ENCODE measurements around the gene NDC1. TPM values are rescaled to one million over a fixed set of nuclear protein-coding genes. Genes with fewer than 3 reads are reported as not detected.
"Not testable (repeated sequence)": the region's sequence is repeated elsewhere in the genome, so short reads cannot be mapped to it uniquely, and the experiment has no call there.

Gene NDC1
- polyA plus RNA-seq, 1 experiment, result 19.0 TPM

DNA sequence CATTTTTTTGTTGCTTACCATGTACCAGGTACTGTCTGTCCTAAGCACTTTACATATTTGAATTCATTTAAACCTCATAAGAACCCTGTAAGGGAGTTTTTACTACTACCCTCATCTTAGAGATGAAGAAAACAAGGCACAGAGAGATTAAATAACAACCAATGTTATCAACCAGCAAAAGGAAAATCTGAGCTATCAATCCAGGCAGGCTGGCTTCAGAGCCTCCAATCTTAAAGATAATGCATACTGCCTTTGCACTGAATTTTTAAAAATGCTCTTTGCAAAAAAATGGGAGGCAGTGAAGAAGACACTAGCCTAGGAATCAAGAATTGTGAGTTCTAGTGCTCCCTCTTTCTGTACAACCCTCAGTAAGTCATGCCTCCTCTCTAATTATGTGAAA, 18.7 kb downstream of the NDC1 start:
- no peak overlapping the region for H3K4me3 ChIP-seq (ENCODE audit: low read depth, low read length)
- ChIA-PET CTCF (interaction anchor here (0.6 to 1.3 kb wide), 2 partner anchors 65 to 333 kb away, joined by 3 read pairs; no protein-coding TSS in a partner anchor), POLR2A (no interaction called here)
- no peaks in the 10 kb centered on the region for H3K27me3 ChIP-seq (ENCODE audit: control insufficient read depth, insufficient read depth, low read length)
- H3K9me3 ChIP-seq (ENCODE audit: control insufficient read depth, insufficient read depth, low read length), result no peaks in the 10 kb centered on the region
- DNase-seq (ENCODE audit: low read depth, low spot score), result no peak
- no peak overlapping the region for H3K27ac ChIP-seq (ENCODE audit: low read depth, low read length)
- TF ChIP-seq, protein P1, sequence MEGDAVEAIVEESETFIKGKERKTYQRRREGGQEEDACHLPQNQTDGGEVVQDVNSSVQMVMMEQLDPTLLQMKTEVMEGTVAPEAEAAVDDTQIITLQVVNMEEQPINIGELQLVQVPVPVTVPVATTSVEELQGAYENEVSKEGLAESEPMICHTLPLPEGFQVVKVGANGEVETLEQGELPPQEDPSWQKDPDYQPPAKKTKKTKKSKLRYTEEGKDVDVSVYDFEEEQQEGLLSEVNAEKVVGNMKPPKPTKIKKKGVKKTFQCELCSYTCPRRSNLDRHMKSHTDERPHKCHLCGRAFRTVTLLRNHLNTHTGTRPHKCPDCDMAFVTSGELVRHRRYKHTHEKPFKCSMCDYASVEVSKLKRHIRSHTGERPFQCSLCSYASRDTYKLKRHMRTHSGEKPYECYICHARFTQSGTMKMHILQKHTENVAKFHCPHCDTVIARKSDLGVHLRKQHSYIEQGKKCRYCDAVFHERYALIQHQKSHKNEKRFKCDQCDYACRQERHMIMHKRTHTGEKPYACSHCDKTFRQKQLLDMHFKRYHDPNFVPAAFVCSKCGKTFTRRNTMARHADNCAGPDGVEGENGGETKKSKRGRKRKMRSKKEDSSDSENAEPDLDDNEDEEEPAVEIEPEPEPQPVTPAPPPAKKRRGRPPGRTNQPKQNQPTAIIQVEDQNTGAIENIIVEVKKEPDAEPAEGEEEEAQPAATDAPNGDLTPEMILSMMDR (IDR thresholded peaks at IDR 0.05; ENCODE audit: low read depth, low read length), result no peak

DNA sequence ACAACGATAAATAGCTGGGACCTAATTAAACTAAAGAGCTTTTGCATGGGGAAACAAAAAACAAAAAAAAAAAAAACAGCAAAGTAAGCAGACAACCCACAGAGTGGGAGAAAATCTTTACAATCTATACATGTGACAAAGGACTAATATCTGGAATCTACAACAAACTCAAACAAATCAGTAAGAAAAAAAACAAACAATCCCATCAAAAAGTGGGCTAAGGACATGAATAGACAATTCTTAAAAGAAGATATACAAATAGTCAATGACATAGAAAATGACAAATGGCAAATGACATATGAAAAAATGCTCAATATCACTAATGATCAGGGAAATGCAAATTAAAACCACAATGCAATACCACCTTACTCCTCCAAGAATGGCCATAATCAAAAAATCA, 21.5 kb downstream of the NDC1 start:
- CTCF ChIA-PET, result interaction anchor here (0.6 kb wide), 2 partner anchors 18 to 66 kb away, joined by 3 read pairs; no protein-coding TSS in a partner anchor
- H3K4me3 ChIP-seq (ENCODE audit: low read depth, low read length); POLR2A ChIA-PET; DNase-seq (ENCODE audit: low read depth, low spot score); H3K27ac ChIP-seq (ENCODE audit: low read depth, low read length); H3K27me3 ChIP-seq (ENCODE audit: control insufficient read depth, insufficient read depth, low read length); H3K9me3 ChIP-seq (ENCODE audit: control insufficient read depth, insufficient read depth, low read length): not testable (repeated sequence)

DNA sequence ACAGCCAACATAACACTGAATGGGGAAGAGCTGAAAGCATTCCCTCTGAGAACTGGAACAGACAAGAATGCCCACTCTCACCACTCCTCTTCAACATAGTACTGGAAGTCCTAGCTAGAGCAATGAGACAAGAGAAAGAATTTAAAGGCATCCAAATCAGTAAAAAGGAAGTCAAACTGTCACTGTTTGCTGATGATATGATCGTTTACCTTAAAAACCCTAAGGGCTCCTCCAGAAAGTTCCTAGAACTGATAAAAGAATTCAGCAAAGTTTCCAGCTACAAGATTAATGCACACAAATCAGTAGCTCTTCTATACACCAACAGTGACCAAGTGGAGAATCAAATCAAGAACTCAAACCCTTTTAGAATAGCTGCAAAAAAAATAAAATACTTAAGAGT, 22.6 kb downstream of the NDC1 start:
- DNase-seq (ENCODE audit: low read depth, low spot score); H3K27ac ChIP-seq (ENCODE audit: low read depth, low read length); POLR2A ChIA-PET; H3K9me3 ChIP-seq (ENCODE audit: control insufficient read depth, insufficient read depth, low read length); H3K27me3 ChIP-seq (ENCODE audit: control insufficient read depth, insufficient read depth, low read length); H3K4me3 ChIP-seq (ENCODE audit: low read depth, low read length): not testable (repeated sequence)
- CTCF ChIA-PET, result interaction anchor here (1.7 kb wide), 1 partner anchor 11 kb away, joined by 4 read pairs; no protein-coding TSS in a partner anchor

DNA sequence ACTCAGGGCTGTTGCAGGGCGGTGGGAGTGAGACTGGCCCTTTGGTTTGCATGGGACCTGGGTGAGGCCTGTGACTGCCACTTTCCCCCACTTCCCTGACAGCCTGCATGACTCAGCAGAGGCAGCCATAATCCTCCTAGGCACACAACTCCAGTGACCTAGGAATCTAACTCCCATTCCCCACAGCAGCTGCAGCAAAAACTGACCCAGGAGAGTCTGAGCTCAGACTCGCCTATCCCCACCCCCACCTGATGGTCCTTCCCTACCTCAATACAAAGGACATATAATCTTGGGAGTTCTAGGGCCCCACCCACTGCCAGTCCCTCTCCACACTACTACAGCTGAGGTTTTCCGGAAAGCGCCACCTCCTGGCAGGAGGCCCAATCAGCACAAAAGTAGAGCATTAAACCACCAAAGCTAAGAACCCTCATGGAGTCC, 26.7 kb downstream of the NDC1 start:
- H3K4me3 ChIP-seq (ENCODE audit: low read depth, low read length), result no peak overlapping the region
- H3K9me3 ChIP-seq (ENCODE audit: control insufficient read depth, insufficient read depth, low read length), result no peaks in the 10 kb centered on the region
- ChIA-PET POLR2A (interaction anchor here (0.6 kb wide), 1 partner anchor 678 kb away, joined by 3 read pairs; no protein-coding TSS in a partner anchor), CTCF (interaction anchor here (0.7 kb wide), 1 partner anchor 129 kb away, joined by 5 read pairs; no protein-coding TSS in a partner anchor)
- no peak for DNase-seq (ENCODE audit: low read depth, low spot score)
- H3K27ac ChIP-seq (ENCODE audit: low read depth, low read length), result no peak overlapping the region
- no peaks in the 10 kb centered on the region for H3K27me3 ChIP-seq (ENCODE audit: control insufficient read depth, insufficient read depth, low read length)
- TF ChIP-seq, protein P1 (IDR thresholded peaks at IDR 0.05; ENCODE audit: low read depth, low read length), result no peak

DNA sequence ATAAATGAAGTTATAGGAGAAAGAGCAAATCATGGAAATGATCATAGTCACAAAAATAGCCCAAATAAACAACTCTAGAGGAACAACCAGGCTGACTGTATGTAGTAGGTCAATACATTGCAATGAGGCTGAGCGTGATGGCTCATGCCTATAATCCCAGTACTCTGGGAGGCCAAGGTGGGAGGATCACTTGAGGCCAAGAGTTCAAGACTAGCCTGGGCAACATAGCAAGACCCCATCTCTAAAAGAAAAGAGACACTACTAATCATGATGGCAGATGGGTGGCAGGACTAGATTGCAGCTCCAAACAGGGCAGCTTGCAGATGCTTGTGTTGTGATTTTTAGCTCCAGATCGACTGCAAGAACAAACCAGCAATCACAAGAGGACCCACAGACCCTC, 27.6 kb downstream of the NDC1 start:
- no peaks in the 10 kb centered on the region for H3K9me3 ChIP-seq (ENCODE audit: control insufficient read depth, insufficient read depth, low read length)
- H3K4me3 ChIP-seq (ENCODE audit: low read depth, low read length), result no peak overlapping the region
- H3K27me3 ChIP-seq (ENCODE audit: control insufficient read depth, insufficient read depth, low read length), result no peaks in the 10 kb centered on the region
- H3K27ac ChIP-seq (ENCODE audit: low read depth, low read length), result no peak overlapping the region
- no peak for DNase-seq (ENCODE audit: low read depth, low spot score)
- TF ChIP-seq, protein P1 (IDR thresholded peaks at IDR 0.05; ENCODE audit: low read depth, low read length), result no peak
- ChIA-PET POLR2A (no interaction called here), CTCF (interaction anchor here (1.5 kb wide), 1 partner anchor 68 kb away, joined by 3 read pairs; no protein-coding TSS in a partner anchor)

DNA sequence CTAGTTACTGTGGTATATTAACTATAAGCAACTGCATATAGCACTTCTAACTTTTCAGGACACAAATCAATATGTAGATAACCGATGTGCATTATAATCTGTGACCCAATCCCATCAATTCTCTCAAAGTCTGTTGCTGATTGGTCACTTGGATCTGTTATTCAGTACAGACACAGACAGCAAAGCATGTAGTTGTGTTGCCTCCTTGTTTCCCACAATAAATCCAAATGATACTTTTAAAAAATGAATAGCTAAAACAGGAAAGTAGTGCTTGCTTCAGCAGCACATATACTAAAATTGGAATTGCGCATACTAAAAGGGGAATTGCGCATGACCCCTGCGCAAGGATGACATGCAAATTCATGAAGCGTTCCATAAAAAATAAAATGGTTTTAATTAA, 28.1 kb downstream of the NDC1 start:
- Histone ChIP-seq H3K27me3 (ENCODE audit: control insufficient read depth, insufficient read depth, low read length) (no peaks in the 10 kb centered on the region), H3K9me3 (ENCODE audit: control insufficient read depth, insufficient read depth, low read length) (no peaks in the 10 kb centered on the region), H3K4me3 (ENCODE audit: low read depth, low read length) (no peak overlapping the region), H3K27ac (ENCODE audit: low read depth, low read length) (no peak overlapping the region)
- ChIA-PET CTCF (interaction anchor here (0.7 to 1.5 kb wide), 2 partner anchors 69 to 344 kb away, joined by 3 to 5 read pairs; no protein-coding TSS in a partner anchor), POLR2A (no interaction called here)
- TF ChIP-seq, protein P1 (IDR thresholded peaks at IDR 0.05; ENCODE audit: low read depth, low read length), result no peak
- DNase-seq (ENCODE audit: low read depth, low spot score), result no peak

All from AG04450 (cell line).